A673 (cell line): ENCODE measurements around the gene DDR1. TPM values are rescaled to one million over a fixed set of nuclear protein-coding genes. Genes with fewer than 3 reads are reported as not detected.

ENCODE experiments used
- BruUV-seq: library from RNA; stranded (reverse); fragments of 400-500 nt; replicated peaks from 2 replicates; lab custom pipeline; 2021; lab: Mats Ljungman, UMichigan
- CTCF ChIA-PET: fragments of 300-600 bp; sonication (Branson Sonifier 250); formaldehyde crosslinking; loops from one replicate; lab custom pipeline; 2022; ENCODE audit warnings: antibody characterized with exemption; lab: Charles Lee
- POLR2A ChIA-PET: fragments of 300-600 bp; sonication (Branson Sonifier 250); formaldehyde crosslinking; loops from one replicate; lab custom pipeline; 2022; ENCODE audit warnings: antibody characterized with exemption; ENCODE audit not compliant: low non-redundant PET; lab: Charles Lee
- DNase-seq: peaks from one replicate; pipeline ENCODE4 v3.0.0-alpha.2; 2015; ENCODE audit warnings: low spot score
- H3K27ac ChIP-seq: fragments of 200-600 bp; sonication (generic); 2 replicates; pipeline ENCODE4 v1.5.1; 2016; ENCODE audit warnings: mixed run types, low read depth, mild to moderate bottlenecking, mixed read lengths, antibody characterized with exemption, low read length; ENCODE audit not compliant: poor library complexity, severe bottlenecking
- H3K27me3 ChIP-seq: fragments of 200-600 bp; sonication (generic); replicated peaks from 2 replicates; pipeline ENCODE4 v1.6.1; 2017; ENCODE audit warnings: mixed run types, low read depth, mild to moderate bottlenecking, mixed read lengths, antibody characterized with exemption, low read length; ENCODE audit not compliant: insufficient read depth, poor library complexity
- H3K36me3 ChIP-seq: fragments of 200-600 bp; sonication (generic); 2 replicates; pipeline ENCODE4 v1.6.1; 2016; ENCODE audit warnings: mixed run types, mild to moderate bottlenecking, mixed read lengths, antibody characterized with exemption, low read length; ENCODE audit not compliant: insufficient read depth, poor library complexity, severe bottlenecking
- H3K4me1 ChIP-seq: fragments of 200-600 bp; sonication (generic); 2 replicates; pipeline ENCODE4 v1.6.1; 2017; ENCODE audit warnings: mixed run types, mild to moderate bottlenecking, mixed read lengths, antibody characterized with exemption, low read length; ENCODE audit not compliant: insufficient read depth, poor library complexity, severe bottlenecking
- H3K4me3 ChIP-seq: fragments of 200-600 bp; sonication (generic); 2 replicates; pipeline ENCODE4 v1.5.1; 2016; ENCODE audit warnings: low read depth, mixed run types, mild to moderate bottlenecking, mixed read lengths, low read length; ENCODE audit not compliant: poor library complexity, severe bottlenecking
- H3K9me3 ChIP-seq: fragments of 200-600 bp; sonication (generic); 2 replicates; pipeline ENCODE4 v1.6.1; 2016; ENCODE audit warnings: mixed run types, low read depth, mild to moderate bottlenecking, mixed read lengths, antibody characterized with exemption, low read length; ENCODE audit not compliant: poor library complexity, severe bottlenecking
- CTCF ChIP-seq: fragments of 300-800, 200-600 bp; sonication (generic); conservative IDR thresholded peaks from 2 replicates; pipeline ENCODE4 v1.5.1; 2017; ENCODE audit warnings: low read depth, mild to moderate bottlenecking, antibody characterized with exemption, low read length, moderate library complexity, mixed read lengths
- EZH2 ChIP-seq: fragments of 200-600 bp; sonication (generic); IDR thresholded peaks from 2 replicates; pipeline ENCODE4 v1.6.1; 2017; ENCODE audit warnings: borderline replicate concordance, low read depth, mild to moderate bottlenecking, mixed read lengths, antibody characterized with exemption, low read length; ENCODE audit not compliant: poor library complexity, severe bottlenecking
- intact Hi-C: fragments of 100-400 bp; cut with micrococcal nuclease; formaldehyde crosslinking; loops from one replicate; pipeline ENCODE4 v1.10.0; 2022; ENCODE audit not compliant: unreplicated experiment
- total RNA-seq: library from RNA; stranded (reverse); gene quantifications from 2 replicates; pipeline ENCODE4 v1.2.3, GENCODE V29; 2021

Gene DDR1
- total RNA-seq, 1 experiment from 2014 or later, result 57.9 TPM

GRCh38 chr6:30875244-30876038 is 8.9 kb upstream of the DDR1 start:
- H3K4me3 ChIP-seq, result no peak overlapping the region
- no peaks in the 10 kb centered on the region for H3K27me3 ChIP-seq
- intact Hi-C loops, result loop anchor here (5.0 kb wide), 2 partner anchors 133 to 148 kb away; partner anchors contain the start of genes FLOT1 and IER3
- no peak for DNase-seq
- TF ChIP-seq CTCF (no peak), EZH2 (no peak)
- BruUV-seq, result no TSS peak
- no peaks in the 10 kb centered on the region for H3K36me3 ChIP-seq
- H3K27ac ChIP-seq, result no peak overlapping the region
- POLR2A ChIA-PET, result no interaction called here
- H3K4me1 ChIP-seq, result no peaks in the 10 kb centered on the region
- CTCF ChIA-PET, result no interaction called here
- peaks cover 16% of the 10 kb centered on the region for H3K9me3 ChIP-seq

GRCh38 chr6:30876039-30876730 is 8.1 kb upstream of the DDR1 start:
- Histone ChIP-seq H3K4me1 (no peaks in the 10 kb centered on the region), H3K9me3 (peaks cover 11% of the 10 kb centered on the region), H3K36me3 (no peaks in the 10 kb centered on the region), H3K4me3 (no peak overlapping the region), H3K27me3 (no peaks in the 10 kb centered on the region), H3K27ac (no peak overlapping the region)
- intact Hi-C loops, result loop anchor here (5.0 kb wide), 2 partner anchors 134 to 149 kb away; partner anchors contain the start of genes FLOT1 and IER3
- DNase-seq, result no peak
- CTCF ChIA-PET, result no interaction called here
- POLR2A ChIA-PET, result no interaction called here
- no TSS peak for BruUV-seq
- TF ChIP-seq CTCF, result no peak
- no peak for TF ChIP-seq EZH2

DNA sequence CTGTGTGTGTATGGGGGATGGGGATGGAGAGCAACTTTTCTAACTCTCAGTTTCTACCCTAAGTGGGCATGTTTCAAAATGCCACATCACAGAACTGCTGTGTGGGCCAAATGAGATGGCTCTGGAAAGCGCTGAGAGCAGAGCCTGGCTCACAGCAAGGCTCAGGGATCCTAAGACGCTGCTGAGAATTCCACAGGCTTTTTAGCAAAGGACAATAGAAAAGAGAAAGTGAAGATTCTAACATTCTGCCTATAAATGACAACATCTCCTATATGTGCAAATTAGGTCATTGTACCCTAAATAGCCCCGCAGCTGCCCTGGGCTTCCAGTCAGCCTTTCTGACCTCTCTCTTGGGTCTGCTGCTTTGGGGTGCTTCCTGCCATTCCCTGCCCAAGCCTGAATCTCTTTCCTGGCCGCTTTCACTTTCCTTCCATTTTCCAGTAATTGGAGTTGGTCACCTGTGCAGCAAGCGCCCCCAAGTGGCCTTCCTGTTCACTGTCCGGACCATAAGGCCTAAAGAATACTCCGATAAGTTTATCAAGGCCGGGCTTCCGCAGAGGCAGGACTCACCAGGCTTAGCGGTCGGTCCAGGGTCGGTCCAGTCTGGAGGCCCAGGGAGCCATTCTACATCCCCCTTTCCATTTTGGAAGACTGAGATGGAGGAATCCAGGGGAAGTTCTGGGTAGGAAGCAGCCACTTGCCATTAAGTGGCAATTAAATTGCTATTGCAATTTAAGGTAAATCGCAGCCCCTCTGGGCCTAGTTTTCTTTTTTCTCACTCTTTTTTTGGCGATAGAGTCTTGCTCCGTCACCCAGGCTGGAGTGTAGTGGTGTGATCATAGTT is 6.7 kb upstream of the DDR1 start:
- Histone ChIP-seq H3K27me3 (no peaks in the 10 kb centered on the region), H3K4me1 (peaks cover 2% of the 10 kb centered on the region), H3K4me3 (peak overlapping the region; percentile 31), H3K27ac (no peak overlapping the region), H3K36me3 (no peaks in the 10 kb centered on the region), H3K9me3 (no peaks in the 10 kb centered on the region)
- intact Hi-C loops, result loop anchor here (1.0 to 5.0 kb wide), 4 partner anchors 49 to 198 kb away; partner anchors contain the start of genes FLOT1 and IER3
- ChIA-PET CTCF (no interaction called here), POLR2A (interaction anchor here (0.6 kb wide), 1 partner anchor 259 kb away, joined by 4 read pairs; no protein-coding TSS in a partner anchor)
- BruUV-seq, result no TSS peak
- TF ChIP-seq EZH2, result no peak
- peak; percentile 93 for TF ChIP-seq CTCF
- DNase-seq, result peak; percentile 88
